HUDEP-2 (cell line): Measurements from ENCODE around the gene COBL.

Source experiments
- DNase-seq, 76 experiments: peaks; one replicate each; lab custom pipeline; 2025; ENCODE audit not compliant: unreplicated experiment in 76 of 76; lab: John Stamatoyannopoulos, UW

The COBL gene

DNA sequence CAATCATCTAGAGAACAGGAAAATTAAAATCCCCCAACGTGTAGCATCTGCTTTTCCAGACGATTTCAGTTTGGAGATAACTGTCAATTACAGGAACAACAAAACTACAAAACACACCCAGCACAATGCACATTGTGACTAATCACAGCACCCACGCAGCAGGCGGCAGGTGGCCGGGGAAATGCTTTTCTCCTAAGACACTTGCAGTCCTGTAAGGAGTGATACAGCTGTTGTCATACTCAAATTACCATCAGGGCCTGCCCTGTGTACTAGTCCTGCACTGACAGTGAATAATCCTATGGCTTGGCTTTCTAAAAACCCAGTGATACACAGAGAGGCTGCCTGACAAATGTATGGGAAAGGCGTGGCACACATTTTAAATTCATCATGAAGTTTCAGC is 37.8 kb downstream of the COBL start:
- no peak for DNase-seq

DNA sequence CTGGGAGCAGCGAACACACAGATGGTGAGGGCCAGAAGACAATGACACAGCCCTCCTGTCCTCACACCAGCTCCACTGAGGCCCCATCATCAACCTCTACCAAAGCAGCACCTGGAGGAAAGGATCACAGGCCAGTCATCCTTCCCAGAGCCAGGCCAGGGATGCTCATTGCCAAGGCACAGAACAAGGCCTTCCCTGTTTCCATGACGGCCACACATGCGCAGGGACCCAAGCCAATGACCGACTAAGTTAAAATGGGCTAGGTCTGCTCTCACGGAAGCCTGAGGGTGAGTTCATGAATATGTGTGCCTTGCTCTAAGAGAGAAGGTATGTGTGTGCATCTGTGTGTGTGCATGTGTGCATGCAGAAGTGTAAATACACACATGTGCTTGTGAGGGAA is 39.6 kb downstream of the COBL start:
- DNase-seq = no peak

DNA sequence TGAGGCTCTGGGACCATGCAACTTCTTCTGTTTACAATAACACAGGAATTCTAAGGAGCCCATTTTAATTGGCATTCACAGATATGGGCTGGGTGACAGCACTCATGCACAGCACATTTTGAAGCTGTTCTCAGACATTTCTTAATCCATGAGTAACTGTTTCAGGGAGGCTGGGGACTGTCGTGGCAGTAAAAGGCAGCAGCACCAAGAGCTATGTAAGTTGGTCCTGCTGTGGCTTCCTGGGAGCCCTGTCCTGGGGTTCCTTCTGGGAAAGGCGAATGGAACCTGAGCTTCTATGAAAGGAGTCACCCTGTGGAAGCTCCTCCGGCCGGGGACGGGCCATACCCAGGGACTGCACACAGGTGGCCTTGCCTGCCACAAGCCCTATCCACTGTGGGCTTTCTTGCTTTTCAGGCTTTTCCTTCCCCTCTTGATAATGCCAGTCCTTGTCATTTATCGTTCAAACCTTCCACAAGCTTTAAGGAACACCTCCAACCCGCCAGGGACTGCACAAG is 40.5 kb downstream of the COBL start:
- no peak for DNase-seq

DNA sequence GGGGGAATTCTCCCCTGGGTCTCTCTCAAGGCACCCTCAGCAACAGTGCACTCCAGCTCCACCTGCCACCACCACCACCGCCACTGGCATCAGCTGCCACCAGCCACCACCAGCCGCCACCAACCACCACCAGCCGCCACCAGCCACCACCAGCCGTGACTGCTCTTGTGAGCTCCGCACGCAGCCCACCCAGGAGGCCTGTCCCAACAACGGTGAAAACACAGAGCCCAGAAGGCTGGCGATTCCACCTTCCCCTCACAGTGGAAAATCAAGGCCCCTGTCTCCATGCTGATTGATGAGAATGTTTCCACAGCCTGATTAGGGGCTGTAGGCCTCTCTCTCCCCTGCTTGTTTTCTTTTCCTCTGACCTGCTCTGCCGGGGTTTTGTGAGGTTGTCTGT is 41.1 kb downstream of the COBL start:
- no peak for DNase-seq

DNA sequence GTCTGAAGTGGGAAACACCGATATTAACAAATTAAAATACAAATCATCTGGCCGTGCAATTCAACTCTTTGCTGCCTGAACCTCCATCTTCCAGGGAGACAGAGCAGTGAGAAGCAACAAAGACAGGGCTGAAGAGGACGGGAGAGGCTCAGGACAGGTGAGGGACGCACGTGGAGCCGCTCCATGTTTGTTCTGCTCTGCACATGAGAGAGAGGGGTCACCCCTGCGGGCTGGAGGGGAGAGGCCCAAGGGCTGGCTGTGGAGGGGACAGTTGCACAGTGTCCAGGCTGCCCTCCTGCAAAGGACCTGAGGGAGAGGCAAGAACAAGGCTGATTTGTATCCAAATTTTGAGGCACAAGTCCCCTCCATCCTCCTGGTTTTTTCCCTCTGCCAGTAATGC is 41.7 kb downstream of the COBL start:
- DNase-seq = no peak

DNA sequence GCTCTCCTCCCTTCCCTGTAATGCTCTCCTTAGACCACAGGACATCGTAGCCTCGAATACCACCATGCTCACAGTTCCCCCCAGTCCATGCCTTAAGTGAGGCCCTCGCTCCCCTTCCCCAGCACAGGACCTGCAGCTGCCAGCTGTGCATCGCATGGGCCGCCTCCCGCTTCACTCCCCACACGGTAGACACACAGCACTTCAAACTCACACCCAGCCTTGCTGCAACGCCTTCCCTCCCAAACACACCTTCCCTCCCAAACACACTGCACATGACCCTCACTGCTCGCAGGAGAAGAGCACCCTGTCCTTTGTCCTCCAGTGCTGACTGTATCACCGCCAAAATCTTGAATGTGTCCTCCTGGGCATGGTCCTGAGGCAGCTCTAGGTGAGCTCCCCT is 42.6 kb downstream of the COBL start:
- DNase-seq = no peak

DNA sequence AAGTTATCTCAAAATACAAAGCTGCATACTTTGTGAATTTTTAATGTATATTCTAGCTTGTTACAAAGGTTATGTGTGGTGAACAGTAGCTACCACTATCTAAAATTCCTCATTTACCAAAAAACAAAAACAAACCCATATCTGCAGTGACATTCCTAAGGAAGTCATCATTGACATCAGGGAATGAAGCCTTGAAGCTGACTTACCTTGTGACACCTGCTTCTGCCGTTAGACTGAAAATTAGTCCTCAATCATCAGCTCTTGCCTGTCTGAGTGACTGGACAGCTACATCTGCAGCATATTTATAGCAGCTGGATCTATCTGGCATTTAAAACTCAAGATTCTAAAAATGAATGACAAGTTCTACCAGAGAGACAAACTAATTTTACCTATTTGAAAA is 43.2 kb downstream of the COBL start:
- DNase-seq = no peak

DNA sequence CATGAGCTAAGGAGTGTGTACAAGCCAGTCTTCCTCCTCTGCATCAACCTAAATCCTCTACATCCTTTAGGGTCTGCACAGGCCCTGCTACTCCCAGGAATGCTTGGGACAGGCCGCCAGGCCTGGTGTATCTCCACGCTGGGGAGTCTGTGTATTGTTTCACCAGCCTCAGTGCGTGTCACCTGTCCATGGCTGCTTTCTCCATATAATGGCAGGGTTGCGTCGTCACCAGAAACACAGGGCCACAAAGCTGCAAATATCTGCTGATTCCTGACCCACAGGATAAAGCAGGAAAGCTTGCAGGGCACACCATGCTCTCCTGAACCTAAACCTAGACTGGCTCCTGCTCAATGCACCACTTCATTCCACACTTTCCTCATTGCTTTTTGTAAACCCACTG is 45.6 kb downstream of the COBL start:
- DNase-seq = no peak

DNA sequence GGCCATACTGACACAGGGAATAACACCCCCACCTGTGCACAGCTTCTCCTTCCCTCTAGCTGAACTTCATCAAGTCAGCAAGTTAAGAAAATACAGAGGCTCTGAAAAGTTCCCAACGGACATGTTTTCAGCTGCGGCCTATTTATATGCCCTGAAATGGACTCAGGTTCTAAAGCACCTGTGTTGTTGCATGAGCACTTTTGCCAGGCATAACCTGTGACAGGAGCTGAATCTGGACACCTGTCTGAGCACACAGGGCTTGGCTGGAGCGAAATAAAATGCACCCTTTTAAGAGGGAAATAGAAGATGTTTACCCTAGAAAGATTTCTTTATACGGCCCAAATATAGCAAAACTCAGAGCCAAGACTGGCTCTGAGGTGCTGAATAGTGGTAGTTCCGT is 46.7 kb downstream of the COBL start:
- DNase-seq = no peak

DNA sequence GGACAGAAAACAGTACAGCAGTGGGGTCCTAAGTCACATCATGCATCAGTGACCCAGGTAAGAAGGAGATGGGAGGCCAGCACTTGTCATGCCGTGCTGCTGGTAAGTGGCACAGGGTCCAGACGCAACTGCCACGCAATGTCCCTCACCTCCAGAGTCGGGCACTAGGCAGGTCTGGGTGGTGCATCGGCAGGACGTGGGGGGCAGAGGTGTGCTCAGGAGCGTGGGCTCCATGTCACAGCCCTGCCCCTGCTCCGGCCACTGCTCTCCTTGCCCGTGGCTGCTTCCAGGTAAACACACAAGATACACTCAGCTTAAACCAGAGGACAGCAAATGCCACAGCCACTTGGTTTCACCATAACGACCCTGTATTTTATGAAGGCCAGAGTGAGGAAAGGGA is 47.3 kb downstream of the COBL start:
- no peak for DNase-seq

DNA sequence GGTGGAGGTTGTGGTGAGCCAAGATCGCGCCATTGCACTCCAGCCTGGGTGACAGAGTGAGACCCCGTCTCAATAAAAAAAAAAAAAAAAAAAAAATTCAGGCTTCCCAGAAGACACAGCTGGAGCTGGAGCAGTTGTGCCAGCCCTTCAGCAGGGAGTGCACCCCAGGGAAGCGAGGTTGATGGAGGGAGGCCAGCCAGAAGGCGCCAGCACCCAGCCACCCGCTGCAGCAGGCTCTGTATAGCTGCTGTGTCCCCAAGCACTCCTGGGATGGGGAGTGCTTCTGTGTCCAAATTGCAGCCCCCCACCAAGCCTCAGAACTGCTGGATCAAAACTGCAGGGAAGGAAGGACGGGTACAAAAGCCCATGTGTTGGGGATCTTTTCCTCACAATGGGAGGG is 47.8 kb downstream of the COBL start:
- DNase-seq = no peak

DNA sequence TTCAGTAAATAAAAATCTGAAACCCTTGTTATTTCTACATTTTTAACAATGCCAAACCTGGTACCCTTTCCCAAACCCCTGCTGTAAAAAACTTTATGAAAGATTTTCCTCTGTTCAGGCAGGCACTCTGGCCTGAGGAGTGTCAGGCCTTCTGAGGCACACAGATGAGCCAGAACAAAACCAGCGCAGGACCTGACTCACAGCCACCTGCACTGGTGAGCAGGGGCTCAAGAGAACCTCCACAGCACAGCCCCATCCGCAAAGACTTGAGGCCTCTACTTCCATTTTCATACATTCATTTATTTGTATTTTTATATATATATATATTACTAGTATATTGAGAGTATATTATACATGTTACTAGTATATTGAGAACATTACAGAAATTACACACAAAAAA is 49.4 kb downstream of the COBL start:
- DNase-seq = no peak

DNA sequence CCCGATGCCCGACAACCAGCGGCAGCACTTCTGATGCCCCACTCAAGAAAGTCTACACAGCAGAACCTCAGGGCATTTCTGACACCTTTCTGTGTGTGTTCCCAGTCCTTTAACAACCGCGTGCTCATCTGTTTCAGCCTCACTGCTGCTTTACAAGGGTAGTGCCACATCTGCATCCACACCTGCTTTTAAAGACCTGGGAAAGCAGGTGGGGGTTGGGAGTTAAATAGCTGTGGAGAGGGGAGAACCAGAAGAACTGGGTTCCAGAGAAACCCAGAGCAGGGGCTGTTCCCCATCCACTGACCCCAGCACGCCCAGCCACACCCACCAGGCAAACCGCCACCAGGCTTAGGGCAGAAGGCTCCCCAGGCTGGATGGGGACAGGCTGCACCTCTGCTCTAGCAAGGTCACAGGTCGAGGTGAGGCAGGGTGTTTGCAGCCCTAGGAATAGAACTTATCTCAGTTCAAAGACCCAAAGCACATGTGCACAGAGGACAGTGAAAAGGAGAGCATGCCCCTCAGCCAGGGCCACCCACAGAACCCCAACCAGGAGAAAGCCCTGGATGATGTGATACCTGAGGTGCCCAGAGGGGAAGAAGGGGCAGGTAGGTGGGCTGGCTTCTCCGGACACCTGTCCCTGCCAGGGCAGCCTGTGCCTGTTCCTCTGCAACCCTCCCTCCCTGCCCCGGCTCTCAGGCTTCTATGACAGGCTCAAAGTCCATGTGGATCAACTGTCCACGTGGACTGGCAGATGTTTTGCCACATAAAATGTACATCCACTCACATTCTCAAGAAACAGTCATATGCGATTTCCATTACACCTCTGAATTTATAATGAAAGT is 51.3 kb downstream of the COBL start:
- DNase-seq = no peak

DNA sequence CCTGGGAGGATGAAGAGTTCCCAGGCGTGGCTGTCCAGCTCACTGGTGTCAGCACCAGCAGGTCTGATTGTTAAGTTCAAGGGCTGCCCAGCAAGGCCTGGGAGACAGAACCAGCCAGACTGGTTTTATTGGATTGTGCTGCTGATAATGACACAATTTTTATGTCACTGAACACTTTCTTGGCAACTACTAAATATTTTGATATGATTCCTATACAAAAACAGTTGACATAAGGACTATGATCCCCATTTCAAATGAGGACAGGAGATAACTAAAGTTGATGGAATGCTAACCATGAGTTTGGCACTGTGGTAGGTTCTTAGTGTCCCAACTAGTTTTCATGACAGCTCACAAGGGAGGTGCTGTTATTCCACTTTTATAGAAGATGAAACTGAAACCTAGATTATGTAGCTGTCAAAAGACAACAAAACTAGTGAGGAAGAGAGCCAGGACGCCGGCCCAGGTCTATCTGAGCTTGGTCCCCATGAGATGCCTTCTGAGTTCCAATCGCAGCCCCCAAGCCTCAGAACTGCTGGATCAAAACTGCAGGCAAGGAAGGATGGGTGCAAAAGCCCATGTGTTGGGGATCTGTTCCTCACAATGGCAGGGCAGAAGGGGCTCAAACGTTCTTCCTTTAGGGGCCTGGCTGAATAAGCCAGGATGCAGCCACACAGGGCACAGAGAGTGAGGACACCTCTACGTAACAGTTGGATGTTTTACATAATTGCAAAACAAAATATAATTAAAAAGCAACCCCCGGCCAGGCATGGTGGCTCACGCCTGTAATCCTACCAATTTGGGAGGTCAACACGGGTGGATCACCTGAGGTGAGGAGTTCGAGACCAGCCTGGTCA is 52.8 kb downstream of the COBL start:
- DNase-seq = no peak

DNA sequence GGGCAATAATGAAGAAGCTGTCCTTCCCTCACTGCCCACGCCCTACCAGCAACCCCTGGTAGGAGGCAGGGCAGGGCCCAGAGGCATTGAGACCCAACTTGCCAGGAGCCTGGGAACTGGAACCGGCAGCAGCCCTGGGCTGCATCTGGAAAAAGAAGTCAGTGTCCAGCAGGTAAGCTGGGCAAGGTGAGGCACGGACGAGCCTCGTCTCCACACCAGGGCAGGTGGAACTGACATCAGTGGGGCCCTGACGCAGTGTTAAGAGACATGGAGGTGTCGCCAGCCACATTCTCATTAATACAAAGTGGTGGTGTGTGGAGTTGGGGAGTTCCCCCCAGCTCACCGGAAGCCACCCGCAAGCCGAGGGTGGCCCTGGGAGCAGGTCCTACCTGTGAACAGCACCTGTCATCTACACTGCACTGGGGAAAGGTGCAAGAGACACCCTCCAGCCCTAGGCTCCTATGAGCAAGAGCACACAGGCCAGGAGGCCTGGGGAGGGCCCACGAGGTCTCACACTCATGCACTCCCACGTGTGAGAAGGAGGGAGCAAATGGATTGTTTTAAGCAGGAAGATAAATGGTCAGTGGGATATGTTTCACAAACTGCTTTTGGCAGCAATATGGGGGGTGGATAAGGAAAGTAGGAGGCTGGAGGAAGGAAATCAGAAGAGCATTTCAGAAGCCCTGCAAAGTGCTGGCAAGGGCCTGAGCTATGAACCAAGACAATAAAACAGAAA is 53.6 kb downstream of the COBL start:
- DNase-seq = no peak

DNA sequence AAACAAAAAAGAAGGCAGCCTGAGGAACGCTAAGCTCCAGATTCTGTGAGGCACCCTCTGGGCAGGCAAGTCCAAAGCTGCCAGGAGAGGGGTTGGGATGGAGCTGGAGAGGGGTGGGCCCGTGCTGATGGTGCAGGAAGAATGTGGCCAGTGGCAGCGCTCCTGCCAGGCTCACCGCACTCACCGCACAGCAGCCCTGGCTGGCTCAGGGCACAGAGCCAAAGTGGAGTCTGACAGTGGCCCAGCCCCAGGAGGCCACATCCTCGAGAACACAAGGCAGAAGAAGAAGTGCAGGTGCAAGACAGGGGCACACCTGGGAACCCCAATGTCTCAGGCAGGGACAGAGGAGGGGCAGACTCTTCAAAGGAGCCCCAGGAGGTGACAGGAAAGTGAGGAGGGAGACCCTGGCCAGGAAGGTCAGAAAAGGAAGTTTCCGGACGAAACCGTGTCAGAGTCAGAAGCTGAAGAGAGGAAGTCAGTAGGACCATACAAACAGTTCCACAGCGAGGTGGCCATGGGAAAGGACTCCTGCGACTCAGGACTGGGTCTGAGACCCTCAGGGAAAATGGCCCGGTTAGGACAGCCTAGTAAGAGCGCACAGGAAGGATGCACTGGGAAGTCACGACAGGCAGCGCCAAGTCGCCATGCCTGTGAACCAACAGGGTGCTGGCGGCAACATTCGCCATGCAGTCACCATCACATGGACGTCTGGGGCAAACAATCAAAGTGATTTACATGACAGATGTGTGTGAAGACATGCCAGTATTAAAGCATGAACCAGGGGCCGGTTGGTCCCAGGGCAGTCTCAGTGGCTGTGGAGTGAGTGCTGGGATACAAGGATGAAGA is 54.4 kb downstream of the COBL start:
- no peak for DNase-seq

DNA sequence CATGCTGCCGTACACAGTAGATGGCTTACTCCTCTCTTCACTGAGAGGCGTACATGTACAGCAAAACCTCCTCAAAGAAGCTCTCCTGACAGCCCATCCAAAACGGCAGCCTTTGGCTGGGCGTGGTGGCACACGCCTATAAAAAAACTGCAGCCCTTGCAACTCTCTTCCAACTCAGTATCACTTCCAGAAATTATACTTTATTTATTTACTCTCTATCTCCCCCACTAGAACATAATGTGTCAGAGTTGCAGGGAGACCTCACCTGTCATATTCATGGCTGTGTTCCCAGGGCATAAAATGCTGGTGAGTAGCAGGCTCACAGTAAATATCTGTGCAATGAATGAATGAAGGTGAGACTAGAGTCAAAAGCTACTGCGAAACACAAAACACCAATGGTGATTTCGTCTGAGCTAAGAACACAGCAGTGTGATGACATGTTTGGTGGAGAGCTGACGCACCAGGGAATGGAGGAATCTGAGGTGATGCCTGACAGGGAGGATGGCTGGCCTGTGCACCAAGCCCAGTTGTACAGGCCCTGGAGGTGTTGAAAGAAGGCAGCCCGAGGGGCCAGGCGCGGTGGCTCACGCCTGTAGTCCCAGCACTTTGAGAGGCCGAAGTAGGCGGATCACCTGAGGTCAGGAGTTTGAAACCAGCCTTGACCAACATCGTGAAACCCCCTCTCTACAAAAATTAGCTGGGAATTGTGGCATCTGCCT is 55.3 kb downstream of the COBL start:
- no peak for DNase-seq

DNA sequence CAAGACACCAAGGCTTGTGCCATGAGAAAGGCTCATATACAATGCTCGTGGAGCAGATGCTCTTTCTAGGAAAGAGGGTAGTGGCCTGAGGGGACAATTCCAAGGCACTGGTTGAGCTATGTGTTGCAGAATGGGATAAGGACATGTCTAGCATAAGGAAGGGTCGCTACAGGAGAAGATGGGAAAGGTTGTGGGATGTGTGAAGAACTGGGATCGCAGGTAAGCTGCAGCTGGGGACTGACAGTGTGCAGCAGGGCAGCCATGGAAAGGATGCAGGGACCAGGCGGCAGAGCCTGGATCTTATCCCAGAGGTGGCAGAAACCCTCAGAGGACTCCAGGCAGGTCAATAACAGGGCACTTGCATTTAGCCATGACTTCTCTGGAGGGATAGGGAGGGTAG is 56.1 kb downstream of the COBL start:
- DNase-seq = no peak

DNA sequence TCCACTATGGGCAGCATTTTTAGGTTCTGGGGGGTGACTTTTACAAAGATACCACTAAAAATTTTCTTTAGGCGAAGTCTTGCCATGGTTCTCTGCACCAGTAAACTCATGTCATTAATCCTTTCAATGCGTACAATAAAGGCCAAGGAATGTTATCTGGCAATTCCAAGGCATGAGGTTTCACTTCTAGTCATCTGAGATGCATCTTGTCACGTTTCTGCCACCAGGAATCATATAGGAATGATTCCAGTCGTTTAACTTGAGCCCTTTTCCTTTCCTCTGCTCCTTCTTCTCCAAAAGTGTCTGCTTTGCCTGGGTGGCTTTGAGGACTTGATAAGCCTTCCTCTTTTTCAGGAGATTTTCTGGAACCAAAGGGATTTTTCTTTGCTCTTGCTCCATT is 56.8 kb downstream of the COBL start:
- DNase-seq = no peak

DNA sequence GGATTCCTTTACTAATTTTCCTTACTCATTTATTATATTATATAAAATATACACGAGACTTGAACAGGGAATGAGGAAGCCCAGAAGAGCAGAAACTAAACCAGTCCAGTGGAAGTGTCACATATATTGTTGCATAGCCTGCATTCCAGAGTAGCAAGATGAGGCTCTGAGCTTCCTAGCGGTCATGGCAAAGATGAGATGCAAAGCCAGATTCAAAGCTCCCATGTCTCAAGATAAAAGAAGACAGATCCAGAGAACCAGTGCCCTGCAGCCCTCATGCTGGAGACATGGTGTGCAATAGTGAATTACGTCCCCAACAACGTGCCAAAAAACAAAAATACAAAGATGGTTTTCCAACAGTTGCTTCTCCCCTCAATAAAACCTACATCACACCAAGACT is 59.7 kb downstream of the COBL start:
- DNase-seq = no peak
